Ovary (tissue), 9 donors: ENCODE results near the gene BICC1. TPM values are rescaled to one million over a fixed set of nuclear protein-coding genes. Genes with fewer than 3 reads are reported as not detected.
A peak's percentile ranks its signal among the peaks of the same experiment; 100 is the strongest.

ENCODE experiments used
- DNase-seq, 5 donors: peaks; one replicate each; pipeline ENCODE4 v3.0.0-alpha.2; 2019 to 2020
- H3K27ac ChIP-seq, 2 donors: fragments of 200-600 bp; one replicate each; pipeline versions ENCODE4 v1.5.1 to v1.8.0; 2019 to 2022
- H3K27me3 ChIP-seq: fragments of 200-600 bp; one replicate; pipeline ENCODE4 v1.8.0; 2022
- H3K36me3 ChIP-seq: fragments of 200-600 bp; sonication (generic); one replicate; pipeline ENCODE4 v1.5.1; 2019
- H3K4me1 ChIP-seq: one replicate; pipeline ENCODE4 v1.8.1; 2013; ENCODE audit warnings: mild to moderate bottlenecking, moderate library complexity; ENCODE audit not compliant: insufficient read depth
- H3K4me3 ChIP-seq: fragments of 200-600 bp; sonication (generic); one replicate; pipeline ENCODE4 v1.5.1; 2017
- H3K9me3 ChIP-seq, 2 donors: fragments of 200-600 bp in 1 of 2; sonication (generic) in 1 of 2; one replicate each; pipeline versions ENCODE4 v1.5.1 to v1.8.1; 2013 to 2019; ENCODE audit warnings: mild to moderate bottlenecking in 1 of 2, moderate library complexity in 1 of 2
- EP300 ChIP-seq: sonication (generic); formaldehyde crosslinking; IDR thresholded peaks from one replicate; pipeline ENCODE4 v1.6.1; 2017; ENCODE audit warnings: antibody characterized with exemption
- POLR2A ChIP-seq: fragments of 450-650 bp; IDR thresholded peaks from one replicate; pipeline ENCODE4 v1.6.1; 2017; ENCODE audit warnings: antibody characterized with exemption, mild to moderate bottlenecking, moderate library complexity
- WGBS, 3 donors: extraction: QIAGEN DNeasy Blood & Tissue Kit in 1 of 3; methylation state at CpG; one replicate each; pipeline versions ENCODE4 v1.1.5 to v1.1.7; 2013 to 2017; 5-methylcytosine and 5-hydroxymethylcytosine counted together
- intact Hi-C, 4 donors: fragments of 100-400 bp; cut with DNase I; formaldehyde crosslinking; loops; one replicate each; pipeline versions ENCODE4 v1.11.0 to v1.15.1; 2022 to 2023
- polyA plus RNA-seq, 2 donors: library from polyadenylated mRNA; stranded (reverse); fragments of 200-250 nt in 1 of 2; fragments of 350-450 nt in 1 of 2; fragmentation: Illumina TruSeq in 1 of 2; extraction: RNeasy Lipid Tissue Mini Kit (QIAGEN cat#74804) in 1 of 2; gene quantifications; one replicate each; pipeline ENCODE4 v1.2.3, GENCODE V29; 2013 to 2014
- total RNA-seq, 7 donors: library from RNA; depleted of rRNA in 2 of 7; stranded (reverse); fragments of >200 nt in 2 of 7; fragmentation: NEBNext Ultra II Directional in 3 of 7; extraction: Animal tissue kit (Norgen Biotek cat#: 25700) in 3 of 7; gene quantifications; one replicate each; pipeline versions ENCODE4 v1.1.0 to v1.2.4, GENCODE V29; 2016 to 2023
- TF ChIP-seq, protein P1 (sequence below), 3 donors: fragments of 450-650 bp in 2 of 3; fragments of 200-600 bp in 1 of 3; IDR thresholded peaks; one replicate each; pipeline versions ENCODE4 v1.5.1 to v1.8.0; 2016 to 2022; ENCODE audit warnings: antibody characterized with exemption in 3 of 3, mild to moderate bottlenecking in 1 of 3
- donor health status: DM: no; HTN: no; CAD: no; lungs with moderate emphysema.
- donor health status: DM: no; HTN: no; CAD: no.
- donor health status: Bipolar disorder and iron deficiency.
- donor health status: DM: yes; HTN: yes; CAD: no.
- donor health status: DM: no; HTN: no; CAD: no.
- donor health status: DM: yes; HTN: yes; CAD: no.

The BICC1 gene
- total and polyA plus RNA-seq, 9 donors: 13.6 to 43.4 (median 23.5) TPM

DNA sequence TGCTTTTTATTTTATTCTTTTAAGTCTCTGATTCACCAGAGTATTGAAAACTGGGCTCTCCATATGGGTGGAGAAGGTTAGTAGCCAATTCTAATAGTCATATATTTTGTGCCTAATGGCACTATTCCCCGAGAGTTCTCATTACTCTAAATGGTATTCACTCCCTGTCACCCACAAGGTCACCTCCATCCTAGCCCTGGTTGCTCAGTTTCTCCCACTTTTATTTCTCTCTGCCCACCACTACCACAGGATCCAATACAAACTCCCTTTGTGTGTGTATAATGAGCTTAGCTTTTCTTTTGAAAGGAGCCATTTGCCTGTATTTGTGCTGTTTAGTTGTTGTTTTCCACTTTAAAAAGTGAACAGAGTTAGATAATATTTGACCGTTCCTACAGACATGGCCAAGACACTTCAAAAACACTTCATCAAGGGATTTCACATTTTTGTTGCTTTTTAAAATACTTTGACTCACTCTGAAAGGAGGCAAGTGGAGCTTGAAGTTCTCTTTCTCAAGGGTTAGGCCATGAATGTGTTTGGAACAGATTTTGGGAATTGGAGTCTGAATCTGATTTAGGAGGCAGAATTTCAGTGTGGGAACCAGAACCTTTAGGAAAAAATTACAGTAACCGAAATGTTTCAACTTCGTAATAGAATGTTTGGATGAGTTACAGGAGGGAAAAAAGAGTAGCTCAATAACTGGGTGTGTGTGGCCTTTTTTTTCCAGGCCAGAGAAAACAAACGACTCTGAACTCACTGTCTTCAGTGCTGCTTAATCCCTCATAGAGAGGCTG, 321.3 kb downstream of the BICC1 start:
- no peaks in the 10 kb centered on the region for H3K9me3 ChIP-seq
- no peak for DNase-seq
- H3K4me1 ChIP-seq: peaks cover 2% of the 10 kb centered on the region
- WGBS, 3 donors: 11 to 25% (median 20%) methylated on average over 5 of the region's 5 CpGs
- intact Hi-C loops: no loop called here
- H3K27me3 ChIP-seq: no peaks in the 10 kb centered on the region
- no peaks in the 10 kb centered on the region for H3K36me3 ChIP-seq
- TF ChIP-seq, protein P1, sequence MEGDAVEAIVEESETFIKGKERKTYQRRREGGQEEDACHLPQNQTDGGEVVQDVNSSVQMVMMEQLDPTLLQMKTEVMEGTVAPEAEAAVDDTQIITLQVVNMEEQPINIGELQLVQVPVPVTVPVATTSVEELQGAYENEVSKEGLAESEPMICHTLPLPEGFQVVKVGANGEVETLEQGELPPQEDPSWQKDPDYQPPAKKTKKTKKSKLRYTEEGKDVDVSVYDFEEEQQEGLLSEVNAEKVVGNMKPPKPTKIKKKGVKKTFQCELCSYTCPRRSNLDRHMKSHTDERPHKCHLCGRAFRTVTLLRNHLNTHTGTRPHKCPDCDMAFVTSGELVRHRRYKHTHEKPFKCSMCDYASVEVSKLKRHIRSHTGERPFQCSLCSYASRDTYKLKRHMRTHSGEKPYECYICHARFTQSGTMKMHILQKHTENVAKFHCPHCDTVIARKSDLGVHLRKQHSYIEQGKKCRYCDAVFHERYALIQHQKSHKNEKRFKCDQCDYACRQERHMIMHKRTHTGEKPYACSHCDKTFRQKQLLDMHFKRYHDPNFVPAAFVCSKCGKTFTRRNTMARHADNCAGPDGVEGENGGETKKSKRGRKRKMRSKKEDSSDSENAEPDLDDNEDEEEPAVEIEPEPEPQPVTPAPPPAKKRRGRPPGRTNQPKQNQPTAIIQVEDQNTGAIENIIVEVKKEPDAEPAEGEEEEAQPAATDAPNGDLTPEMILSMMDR (IDR thresholded peaks at IDR 0.05): no peak
- TF ChIP-seq EP300 (no peak), POLR2A (no peak)
- H3K27ac ChIP-seq: peak overlapping the region in 1 of 2 donors; percentile 9
- H3K4me3 ChIP-seq: no peak overlapping the region

GRCh38 chr10:58836176-58836700, 323.6 kb downstream of the BICC1 start:
- no peak for DNase-seq
- TF ChIP-seq, protein P1 (IDR thresholded peaks at IDR 0.05): no peak
- TF ChIP-seq POLR2A (no peak), EP300 (no peak)
- Histone ChIP-seq H3K9me3 (no peaks in the 10 kb centered on the region), H3K27ac (no peak overlapping the region), H3K4me1 (peaks cover 2% of the 10 kb centered on the region), H3K4me3 (no peak overlapping the region), H3K27me3 (no peaks in the 10 kb centered on the region), H3K36me3 (no peaks in the 10 kb centered on the region)
- intact Hi-C loops: no loop called here
- 67 to 78% (median 71%) methylated on average over 3 of the region's 3 CpGs for WGBS, 3 donors

DNA sequence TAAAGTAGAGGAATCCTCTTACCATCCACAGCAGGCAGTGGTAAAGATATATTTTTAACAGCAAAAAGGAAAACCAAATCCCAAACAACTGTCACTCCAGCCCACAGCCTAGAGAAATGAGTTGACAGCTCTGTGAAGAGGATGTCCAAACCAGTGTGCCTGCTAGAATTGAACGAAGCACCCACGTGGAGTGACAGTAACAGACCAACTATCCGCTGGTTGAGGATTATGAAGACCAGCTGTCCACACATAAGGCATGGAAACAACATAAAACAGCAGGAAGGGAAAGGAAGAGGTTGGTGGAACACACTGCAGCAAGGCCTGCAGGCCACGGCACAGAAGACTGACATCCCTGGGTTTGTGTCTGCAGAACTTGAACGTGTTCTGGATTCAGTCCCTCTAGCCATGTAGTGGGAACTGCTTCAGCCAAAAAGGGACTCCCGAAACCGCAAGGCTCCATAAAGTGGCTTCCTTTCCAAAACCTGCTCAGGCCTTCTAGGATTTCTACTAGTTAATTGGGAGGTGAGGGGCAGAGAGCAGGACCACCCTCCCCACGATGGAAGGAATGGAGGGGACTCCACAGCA, 324.4 kb downstream of the BICC1 start:
- H3K4me1 ChIP-seq: peaks cover 2% of the 10 kb centered on the region
- intact Hi-C loops: no loop called here
- no peak overlapping the region for H3K4me3 ChIP-seq
- no peak overlapping the region for H3K27ac ChIP-seq
- no peaks in the 10 kb centered on the region for H3K36me3 ChIP-seq
- no peaks in the 10 kb centered on the region for H3K27me3 ChIP-seq
- DNase-seq: no peak
- WGBS, 3 donors: 80 to 90% (median 90%) methylated on average over 8 of the region's 8 CpGs
- TF ChIP-seq, protein P1 (IDR thresholded peaks at IDR 0.05): no peak
- TF ChIP-seq EP300: no peak
- no peak for TF ChIP-seq POLR2A
- H3K9me3 ChIP-seq: no peaks in the 10 kb centered on the region

DNA sequence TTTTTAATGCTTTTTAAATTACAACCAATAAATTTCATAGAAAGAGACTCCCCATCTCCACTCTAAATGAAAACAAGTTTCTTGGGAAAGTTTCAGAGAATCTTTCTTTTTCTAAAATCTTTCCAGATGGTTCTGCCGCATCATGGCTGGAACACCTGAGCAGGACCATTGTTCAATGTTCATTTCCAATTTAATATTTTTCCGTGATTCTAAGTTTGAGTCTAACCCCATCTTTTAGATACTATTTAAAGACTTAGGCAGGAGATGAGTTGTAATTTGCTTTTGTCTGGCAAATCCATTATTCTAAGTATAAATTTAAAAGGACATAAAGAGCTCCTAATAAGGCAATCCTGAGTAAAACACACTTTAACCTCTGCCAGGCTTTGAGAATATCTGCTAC, 325.2 kb downstream of the BICC1 start:
- Histone ChIP-seq H3K27me3 (no peaks in the 10 kb centered on the region), H3K4me1 (peaks cover 2% of the 10 kb centered on the region), H3K27ac (no peak overlapping the region), H3K9me3 (no peaks in the 10 kb centered on the region), H3K36me3 (no peaks in the 10 kb centered on the region), H3K4me3 (no peak overlapping the region)
- 70 to 96% (median 90%) methylated on average over 2 of the region's 2 CpGs for WGBS, 3 donors
- intact Hi-C loops: no loop called here
- TF ChIP-seq, protein P1 (IDR thresholded peaks at IDR 0.05): no peak
- TF ChIP-seq POLR2A: no peak
- no peak for TF ChIP-seq EP300
- DNase-seq: no peak
